GM18951 (cell line): ENCODE measurements around the gene SURF2.

Experiments used
- POLR2A ChIP-seq: IDR thresholded peaks from 4 replicates; pipeline ENCODE4 v1.6.1; 2011; ENCODE audit warnings: mild to moderate bottlenecking; ENCODE audit not compliant: insufficient read length, insufficient read depth; ENCODE audit errors: extremely low read depth
- in situ Hi-C: fragments of 300-500 bp; cut with MboI; formaldehyde crosslinking; loops from one replicate; pipeline ENCODE4 v1.12.0; 2022; ENCODE audit warnings: low sequenced_read_pairs, mixed read lengths, inconsistent platforms; ENCODE audit not compliant: unreplicated experiment

The SURF2 gene

GRCh38 chr9:133352635-133353340 lies 3.6 kb upstream of the SURF2 start:
- in situ Hi-C loops, result no loop called here
- TF ChIP-seq POLR2A, result peak; percentile 44

GRCh38 chr9:133353548-133353947 lies 2.8 kb upstream of the SURF2 start:
- peak; percentile 33 for TF ChIP-seq POLR2A
- in situ Hi-C loops, result no loop called here

- no peak for TF ChIP-seq POLR2A
- in situ Hi-C loops, result no loop called here
Observed at GRCh38 chr9:133354766-133355165, 1.6 kb upstream of the SURF2 start.

- TF ChIP-seq POLR2A, result no peak
- in situ Hi-C loops, result no loop called here
Observed at GRCh38 chr9:133355881-133356357, 431 bp upstream of the SURF2 start.

- in situ Hi-C loops, result no loop called here
- no peak for TF ChIP-seq POLR2A
Observed at GRCh38 chr9:133357656-133358055, 1.3 kb downstream of the SURF2 start.

- TF ChIP-seq POLR2A, result no peak
- in situ Hi-C loops, result no loop called here
Observed at GRCh38 chr9:133359399-133360175, 3.2 kb downstream of the SURF2 start.

GRCh38 chr9:133360400-133361393 lies 4.3 kb downstream of the SURF2 start:
- in situ Hi-C loops, result no loop called here
- TF ChIP-seq POLR2A, result peak; percentile 24

- in situ Hi-C loops, result no loop called here
Observed at GRCh38 chr9:133361507-133362092, 5.2 kb downstream of the SURF2 start.

GRCh38 chr9:133362359-133363044 lies 6.2 kb downstream of the SURF2 start:
- in situ Hi-C loops, result no loop called here
- peak; percentile 21 for TF ChIP-seq POLR2A

More at GRCh38 chr9:133361507-133362092, 5.2 kb downstream of the SURF2 start:
- TF ChIP-seq POLR2A, result no peak

- in situ Hi-C loops, result no loop called here
- TF ChIP-seq POLR2A, result no peak
Observed at GRCh38 chr9:133366435-133366834, 10.1 kb downstream of the SURF2 start.

- in situ Hi-C loops, result no loop called here
- no peak for TF ChIP-seq POLR2A
Observed at GRCh38 chr9:133367221-133367620, 10.9 kb downstream of the SURF2 start.

- TF ChIP-seq POLR2A, result no peak
- in situ Hi-C loops, result no loop called here
Observed at GRCh38 chr9:133367778-133368177, 11.4 kb downstream of the SURF2 start.
